Activated CD8-positive, alpha-beta T cell treated with anti-CD3 and anti-CD28 coated beads for 36 hours (primary cell): Measurements from ENCODE around the gene SPATA31D1. TPM values are rescaled to one million over a fixed set of nuclear protein-coding genes. Genes with fewer than 3 reads are reported as not detected.

Experiments
- ATAC-seq: fragments of 200-7000 bp; cut with Tn5 transposase; one replicate; pipeline ENCODE4 v1.10.0; 2021; ENCODE audit warnings: mild to moderate bottlenecking, moderate library complexity
- CTCF ChIA-PET: fragments of 350-600 bp; sonication (Branson Sonifier 250); formaldehyde crosslinking; loops from one replicate; lab custom pipeline; 2021; ENCODE audit warnings: antibody characterized with exemption; lab: Charles Lee
- POLR2A ChIA-PET: fragments of 350-600 bp; sonication (Branson Sonifier 250); formaldehyde crosslinking; loops from one replicate; lab custom pipeline; 2021; ENCODE audit warnings: antibody characterized with exemption; lab: Charles Lee
- DNase-seq: peaks from one replicate; pipeline ENCODE4 v3.0.0-alpha.2; 2020
- H3K27ac Mint-ChIP-seq: one replicate; pipeline ENCODE4 v1.8.0; 2021; ENCODE audit warnings: mild to moderate bottlenecking, mixed read lengths
- H3K27me3 Mint-ChIP-seq: one replicate; pipeline ENCODE4 v1.8.0; 2021; ENCODE audit warnings: mixed read lengths
- H3K36me3 Mint-ChIP-seq: one replicate; pipeline ENCODE4 v1.8.0; 2021; ENCODE audit warnings: low read depth, mixed read lengths
- H3K4me1 Mint-ChIP-seq: one replicate; pipeline ENCODE4 v1.8.0; 2021; ENCODE audit warnings: low read depth, mixed read lengths
- H3K4me3 Mint-ChIP-seq: one replicate; pipeline ENCODE4 v1.8.0; 2021; ENCODE audit warnings: mild to moderate bottlenecking, moderate library complexity, mixed read lengths
- H3K9me3 Mint-ChIP-seq: one replicate; pipeline ENCODE4 v1.8.0; 2021; ENCODE audit warnings: mixed read lengths
- CTCF ChIP-seq: fragments of 200-600 bp; IDR thresholded peaks from one replicate; pipeline ENCODE4 v1.8.0; 2022; ENCODE audit warnings: antibody characterized with exemption, mild to moderate bottlenecking
- intact Hi-C: fragments of 100-400 bp; cut with micrococcal nuclease; formaldehyde crosslinking; loops from one replicate; pipeline ENCODE4 v1.10.0; 2022
- total RNA-seq, 2 experiments: library from RNA; stranded (reverse); gene quantifications; one replicate each; pipeline ENCODE4 v1.2.3, GENCODE V29; 2021

SPATA31D1 gene
- total RNA-seq, 2 experiments from 2014 or later, result not detected

GRCh38 chr9:81979196-81979595 is 9.4 kb upstream of the SPATA31D1 start:
- ChIA-PET CTCF (no interaction called here), POLR2A (no interaction called here)
- intact Hi-C loops, result no loop called here
- Mint-ChIP-seq H3K27ac (no peak overlapping the region), H3K36me3 (no peaks in the 10 kb centered on the region), H3K9me3 (peaks cover 5% of the 10 kb centered on the region), H3K4me3 (no peak overlapping the region), H3K27me3 (no peaks in the 10 kb centered on the region), H3K4me1 (no peaks in the 10 kb centered on the region)
- ATAC-seq (no peak), DNase-seq (no peak)
- TF ChIP-seq CTCF, result no peak

- DNase-seq, result no peak
- CTCF ChIA-PET, result no interaction called here
- H3K27me3 Mint-ChIP-seq, result no peaks in the 10 kb centered on the region
- H3K4me1 Mint-ChIP-seq, result no peaks in the 10 kb centered on the region
- H3K4me3 Mint-ChIP-seq, result no peak overlapping the region
- H3K9me3 Mint-ChIP-seq, result peaks cover 4% of the 10 kb centered on the region
- intact Hi-C loops, result no loop called here
- no peaks in the 10 kb centered on the region for H3K36me3 Mint-ChIP-seq
- POLR2A ChIA-PET, result no interaction called here
- no peak for ATAC-seq
- H3K27ac Mint-ChIP-seq, result no peak overlapping the region
- TF ChIP-seq CTCF, result no peak
These were observed 8.0 kb upstream of the SPATA31D1 start for GRCh38 chr9:81980568-81980967.

DNA sequence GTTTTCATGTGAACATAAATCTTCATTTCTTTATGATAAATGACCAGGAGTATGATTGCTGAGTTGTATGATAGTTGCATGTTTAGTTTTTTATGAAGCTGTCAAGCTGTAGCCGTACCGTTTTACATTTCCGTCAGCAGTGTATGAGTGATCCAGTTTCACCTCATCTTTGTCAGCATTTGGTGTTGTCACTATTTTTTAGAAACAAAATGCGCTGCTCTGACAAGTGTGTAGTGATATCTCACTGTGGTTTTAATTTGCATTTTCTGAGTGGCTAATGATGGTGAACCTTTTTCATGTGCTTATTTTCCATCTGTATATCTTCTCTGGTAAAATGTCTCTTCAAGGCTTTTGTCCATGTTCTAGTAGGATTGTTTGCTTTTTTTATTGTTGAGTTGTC is 6.7 kb upstream of the SPATA31D1 start:
- Mint-ChIP-seq H3K27ac (no peak overlapping the region), H3K36me3 (no peaks in the 10 kb centered on the region), H3K4me1 (no peaks in the 10 kb centered on the region), H3K27me3 (no peaks in the 10 kb centered on the region), H3K9me3 (peaks cover 1% of the 10 kb centered on the region), H3K4me3 (no peak overlapping the region)
- ATAC-seq (no peak), DNase-seq (no peak)
- POLR2A ChIA-PET, result no interaction called here
- intact Hi-C loops, result no loop called here
- CTCF ChIA-PET, result no interaction called here
- TF ChIP-seq CTCF, result no peak

DNA sequence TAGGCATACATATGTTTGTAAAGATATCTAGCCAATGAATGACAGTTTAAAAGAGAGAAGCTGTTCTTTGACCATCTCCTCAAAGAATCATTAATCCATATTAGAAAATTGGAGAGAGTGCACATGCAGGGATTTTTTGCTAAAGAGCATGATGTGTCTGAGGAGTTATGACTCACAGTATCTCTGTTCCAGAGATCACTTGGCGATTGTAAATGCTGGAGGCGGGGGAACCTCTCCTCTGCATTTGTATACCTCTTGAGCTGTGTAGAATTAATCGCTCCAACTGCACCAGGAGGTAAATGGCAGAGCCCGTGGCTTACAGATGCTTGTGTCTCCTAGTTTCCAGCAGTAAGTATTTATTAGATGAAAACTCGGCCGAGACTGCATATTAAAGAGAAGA is 3.6 kb upstream of the SPATA31D1 start:
- no peaks in the 10 kb centered on the region for H3K4me1 Mint-ChIP-seq
- H3K27me3 Mint-ChIP-seq, result no peaks in the 10 kb centered on the region
- CTCF ChIA-PET, result no interaction called here
- POLR2A ChIA-PET, result no interaction called here
- no peak for TF ChIP-seq CTCF
- no peaks in the 10 kb centered on the region for H3K36me3 Mint-ChIP-seq
- no peak for DNase-seq
- H3K27ac Mint-ChIP-seq, result no peak overlapping the region
- H3K9me3 Mint-ChIP-seq, result no peaks in the 10 kb centered on the region
- intact Hi-C loops, result no loop called here
- ATAC-seq, result no peak
- H3K4me3 Mint-ChIP-seq, result no peak overlapping the region

- no peak overlapping the region for H3K27ac Mint-ChIP-seq
These were observed 2.5 kb upstream of the SPATA31D1 start for GRCh38 chr9:81986051-81986450.

More at GRCh38 chr9:81986051-81986450, 2.5 kb upstream of the SPATA31D1 start:
- no peak for TF ChIP-seq CTCF
- no peaks in the 10 kb centered on the region for H3K27me3 Mint-ChIP-seq
- no peaks in the 10 kb centered on the region for H3K4me1 Mint-ChIP-seq
- H3K9me3 Mint-ChIP-seq, result no peaks in the 10 kb centered on the region
- DNase-seq (no peak), ATAC-seq (no peak)
- H3K4me3 Mint-ChIP-seq, result no peak overlapping the region
- POLR2A ChIA-PET, result no interaction called here
- H3K36me3 Mint-ChIP-seq, result no peaks in the 10 kb centered on the region
- intact Hi-C loops, result no loop called here
- CTCF ChIA-PET, result no interaction called here
